ENCODE measurements around the gene SBDS.

The SBDS gene

DNA sequence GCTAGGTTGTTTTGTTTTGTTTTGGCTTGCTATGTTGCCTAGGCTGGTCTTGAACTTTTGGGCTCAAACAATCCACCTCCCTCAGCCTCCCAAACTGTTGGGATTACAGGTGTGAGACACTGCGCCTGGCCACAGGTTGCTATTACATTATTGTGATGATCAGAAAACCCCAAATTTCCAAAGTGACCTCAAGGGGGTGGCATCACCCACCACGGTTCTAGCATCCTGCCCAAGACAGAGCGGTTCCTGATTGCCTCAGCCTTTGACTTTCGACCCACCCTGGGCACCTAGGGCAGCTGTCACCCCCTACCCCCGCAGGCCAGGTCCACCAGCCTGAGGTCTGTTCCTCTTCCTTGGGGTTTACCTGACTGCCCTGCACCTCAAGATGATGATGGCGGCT, 28.4 kb downstream of the SBDS start:
- no peak overlapping the region for H3K27ac ChIP-seq
- TF ChIP-seq, protein P1, sequence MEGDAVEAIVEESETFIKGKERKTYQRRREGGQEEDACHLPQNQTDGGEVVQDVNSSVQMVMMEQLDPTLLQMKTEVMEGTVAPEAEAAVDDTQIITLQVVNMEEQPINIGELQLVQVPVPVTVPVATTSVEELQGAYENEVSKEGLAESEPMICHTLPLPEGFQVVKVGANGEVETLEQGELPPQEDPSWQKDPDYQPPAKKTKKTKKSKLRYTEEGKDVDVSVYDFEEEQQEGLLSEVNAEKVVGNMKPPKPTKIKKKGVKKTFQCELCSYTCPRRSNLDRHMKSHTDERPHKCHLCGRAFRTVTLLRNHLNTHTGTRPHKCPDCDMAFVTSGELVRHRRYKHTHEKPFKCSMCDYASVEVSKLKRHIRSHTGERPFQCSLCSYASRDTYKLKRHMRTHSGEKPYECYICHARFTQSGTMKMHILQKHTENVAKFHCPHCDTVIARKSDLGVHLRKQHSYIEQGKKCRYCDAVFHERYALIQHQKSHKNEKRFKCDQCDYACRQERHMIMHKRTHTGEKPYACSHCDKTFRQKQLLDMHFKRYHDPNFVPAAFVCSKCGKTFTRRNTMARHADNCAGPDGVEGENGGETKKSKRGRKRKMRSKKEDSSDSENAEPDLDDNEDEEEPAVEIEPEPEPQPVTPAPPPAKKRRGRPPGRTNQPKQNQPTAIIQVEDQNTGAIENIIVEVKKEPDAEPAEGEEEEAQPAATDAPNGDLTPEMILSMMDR (conservative IDR thresholded peaks at IDR 0.05), result no peak

DNA sequence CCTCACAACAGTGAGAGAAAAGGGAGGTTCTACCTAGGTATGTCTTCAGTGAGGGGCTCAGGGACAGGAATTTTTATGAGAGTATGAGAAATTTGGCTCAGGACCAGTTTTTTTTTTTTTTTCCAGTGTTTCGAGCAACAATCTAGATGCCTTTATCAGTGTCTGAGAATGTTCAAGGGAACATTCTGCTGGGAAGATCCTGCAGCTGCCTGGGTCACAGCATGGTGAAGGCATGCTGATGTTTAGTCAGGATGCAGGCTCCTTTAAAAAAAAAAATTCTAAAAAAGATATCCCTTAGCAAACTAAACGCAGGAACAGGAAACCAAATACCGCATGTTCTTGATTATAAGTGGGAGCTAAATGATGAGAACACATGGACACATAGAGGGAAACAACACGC, 31.0 kb downstream of the SBDS start:
- TF ChIP-seq, protein P1 (conservative IDR thresholded peaks at IDR 0.05), result no peak
- H3K27ac ChIP-seq, result no peak overlapping the region

DNA sequence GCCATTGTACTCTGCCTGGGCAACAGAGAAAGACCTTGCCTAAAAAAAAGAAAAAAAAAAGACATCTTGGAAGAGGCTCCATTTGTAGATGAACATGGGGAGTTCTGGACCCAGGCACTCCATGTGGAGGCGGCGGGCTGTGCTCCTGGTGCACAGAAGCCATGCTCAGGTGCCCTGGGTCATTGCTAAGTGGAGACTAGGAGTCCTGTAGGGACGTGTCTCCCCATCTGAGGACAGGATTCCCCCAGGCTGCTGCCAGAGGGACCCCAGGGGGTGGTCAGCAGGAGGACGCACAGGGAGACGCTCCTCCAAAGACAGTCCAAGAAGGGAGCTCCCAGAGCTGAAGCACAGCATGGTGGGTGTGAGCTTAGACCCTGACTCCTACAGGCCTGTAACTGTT, 34.3 kb downstream of the SBDS start:
- TF ChIP-seq, protein P1 (conservative IDR thresholded peaks at IDR 0.05), result no peak
- H3K27ac ChIP-seq, result no peak overlapping the region

DNA sequence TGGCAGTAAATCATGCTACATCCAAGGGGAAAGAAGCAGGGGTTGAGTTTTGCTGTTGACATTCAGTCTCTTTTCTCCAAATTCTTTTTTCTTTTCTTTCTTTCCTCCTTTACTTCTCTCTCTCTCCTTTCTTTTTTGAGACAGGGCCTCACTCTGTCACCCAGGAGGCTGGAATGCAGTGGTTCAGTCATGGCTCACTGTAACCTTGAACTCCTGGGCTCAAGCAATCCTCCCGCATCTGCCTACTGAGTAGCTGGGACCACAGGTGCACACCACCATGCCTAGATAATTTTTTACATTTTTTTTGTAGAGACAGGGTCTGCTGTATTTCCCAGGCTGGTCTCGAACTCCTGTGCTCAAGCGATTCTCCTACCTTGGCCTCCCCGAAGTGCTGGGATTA, 35.2 kb downstream of the SBDS start:
- TF ChIP-seq, protein P1 (conservative IDR thresholded peaks at IDR 0.05), result no peak
- H3K27ac ChIP-seq, result no peak overlapping the region

DNA sequence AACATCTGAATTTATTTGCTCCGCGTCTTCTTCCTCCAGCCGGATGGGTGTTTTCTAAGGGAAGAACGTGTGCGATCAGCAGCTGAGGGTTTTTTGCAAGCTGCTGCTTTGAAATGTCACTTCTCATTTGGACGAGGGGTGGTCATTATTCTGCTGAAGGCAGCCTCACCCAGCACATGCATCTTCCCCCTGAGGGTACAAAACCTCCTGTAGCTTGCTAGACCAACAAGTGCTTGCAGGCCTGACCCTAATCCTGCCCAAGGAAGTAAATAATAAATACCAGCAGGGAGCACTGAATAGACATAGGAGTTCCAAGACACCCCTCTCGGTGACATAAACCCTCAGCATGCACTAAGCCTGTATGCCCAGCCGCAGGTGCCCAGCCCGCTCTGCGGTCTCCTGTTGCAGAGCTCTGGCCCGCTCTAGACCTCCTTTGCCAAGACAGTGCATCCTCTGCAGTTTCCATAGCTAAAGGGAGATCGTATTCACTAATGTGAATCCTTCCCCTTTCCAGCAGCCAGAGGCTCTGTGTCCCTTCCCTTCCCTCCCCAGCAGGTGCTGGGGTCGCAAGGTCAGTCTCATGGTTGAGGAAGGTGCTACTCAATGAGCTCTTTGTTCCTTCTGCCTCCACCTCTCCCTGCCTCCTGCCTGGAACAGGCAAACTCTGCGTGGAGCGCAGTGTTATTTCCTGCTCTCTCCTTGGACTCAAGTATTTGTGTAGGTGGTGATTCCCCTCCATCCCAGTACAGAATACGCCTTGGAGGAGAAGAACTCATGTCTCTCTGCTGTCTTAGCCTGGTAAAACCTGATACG, 36.6 kb downstream of the SBDS start:
- H3K27ac ChIP-seq, result no peak overlapping the region

DNA sequence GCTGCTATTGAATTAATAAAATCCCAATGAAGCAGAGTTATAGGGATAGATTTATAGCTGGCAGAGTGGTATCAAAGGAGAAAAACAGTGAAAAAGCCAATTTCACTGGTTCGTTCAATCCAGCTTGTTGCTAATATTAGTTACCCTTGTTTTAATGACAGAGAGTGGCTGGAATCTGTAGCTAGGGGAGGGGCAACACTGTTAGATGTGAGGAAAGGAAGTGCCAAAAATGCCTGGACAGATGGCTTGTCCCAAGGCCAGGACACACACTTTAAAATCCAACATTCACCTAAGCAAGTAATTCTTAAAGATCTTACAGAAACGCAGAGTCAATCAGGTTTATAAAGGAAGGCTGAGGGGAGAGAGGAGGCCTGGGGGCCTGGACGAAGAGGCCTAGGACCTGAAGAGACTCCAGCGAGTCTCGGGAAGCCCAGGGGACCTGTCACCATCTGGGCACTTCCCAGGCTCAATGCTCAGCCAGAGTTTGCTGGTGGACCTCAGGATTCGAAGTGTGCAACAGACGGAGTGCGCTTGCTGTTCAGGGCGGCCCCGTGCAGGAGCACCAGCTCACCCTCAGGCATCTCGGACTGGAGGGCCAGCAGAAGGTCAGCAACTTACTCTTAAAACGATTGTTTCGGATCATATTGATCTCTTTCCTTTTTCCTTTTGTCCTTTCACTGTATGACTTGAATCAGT, 37.6 kb downstream of the SBDS start:
- no peak overlapping the region for H3K27ac ChIP-seq
- TF ChIP-seq, protein P1 (conservative IDR thresholded peaks at IDR 0.05), result no peak

More for the DNA sequence above, 36.6 kb downstream of the SBDS start:
- TF ChIP-seq, protein P1 (conservative IDR thresholded peaks at IDR 0.05), result no peak

DNA sequence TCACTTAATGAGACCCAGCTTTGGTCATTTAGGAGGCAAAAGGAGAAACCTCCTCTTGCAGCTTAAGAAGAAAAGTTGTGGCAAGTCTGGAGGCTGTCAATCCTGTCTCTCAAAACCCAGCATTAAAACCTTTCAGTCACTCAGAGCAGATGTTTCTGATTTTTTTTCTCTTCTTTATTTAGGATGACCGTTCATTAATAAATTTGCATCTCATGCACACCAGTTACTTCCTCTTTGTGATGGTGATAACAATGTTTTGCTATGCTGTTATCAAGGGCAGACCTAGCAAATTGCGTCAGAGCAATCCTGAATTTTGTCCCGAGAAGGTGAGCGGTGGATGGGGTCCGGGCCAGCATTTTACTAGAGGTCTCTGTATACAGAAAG, 42.4 kb downstream of the SBDS start:
- TF ChIP-seq, protein P1 (conservative IDR thresholded peaks at IDR 0.05), result no peak
- H3K27ac ChIP-seq, result no peak overlapping the region
